Tibial nerve (tissue), 4 donors: ENCODE results near the gene SRGAP2B. TPM values are rescaled to one million over a fixed set of nuclear protein-coding genes. Genes with fewer than 3 reads are reported as not detected.
"Not testable (repeated sequence)": the region's sequence is repeated elsewhere in the genome, so short reads cannot be mapped to it uniquely, and the experiment has no call there.

Source experiments
- DNase-seq, 2 donors: peaks; one replicate each; pipeline ENCODE4 v3.0.0-alpha.2; 2019; ENCODE audit warnings: low spot score in 2 of 2
- H3K27ac ChIP-seq, 4 donors: fragments of 200-600 bp; sonication (generic) in 3 of 4; one replicate each; pipeline ENCODE4 v1.5.1; 2017 to 2019; ENCODE audit warnings: mild to moderate bottlenecking in 1 of 4
- H3K27me3 ChIP-seq, 2 donors: fragments of 200-600 bp; sonication (generic) in 1 of 2; one replicate each; pipeline versions ENCODE4 v1.5.1 to v1.6.0; 2017 to 2019
- H3K36me3 ChIP-seq, 3 donors: fragments of 200-600 bp; sonication (generic); one replicate each; pipeline ENCODE4 v1.5.1; 2018 to 2019
- H3K4me1 ChIP-seq, 4 donors: fragments of 200-600 bp; sonication (generic) in 3 of 4; one replicate each; pipeline ENCODE4 v1.5.1; 2017 to 2019
- H3K4me3 ChIP-seq, 4 donors: fragments of 200-600 bp; sonication (generic) in 3 of 4; one replicate each; pipeline ENCODE4 v1.5.1; 2017 to 2019; ENCODE audit warnings: mild to moderate bottlenecking in 1 of 4, moderate library complexity in 1 of 4
- H3K9me3 ChIP-seq, 4 donors: fragments of 200-600 bp; sonication (generic) in 3 of 4; one replicate each; pipeline ENCODE4 v1.5.1; 2017 to 2019
- WGBS, 2 donors: methylation state at CpG; one replicate each; pipeline ENCODE4 v1.1.5; 2018; 5-methylcytosine and 5-hydroxymethylcytosine counted together
- total RNA-seq, 4 donors: library from RNA; depleted of rRNA; stranded (reverse); fragments of >200 nt; gene quantifications; one replicate each; pipeline ENCODE4 v1.1.0, GENCODE V29; 2016

The SRGAP2B gene
- total RNA-seq, 4 donors from 2014 or later = 41.0 to 57.7 (median 53.0) TPM

DNA sequence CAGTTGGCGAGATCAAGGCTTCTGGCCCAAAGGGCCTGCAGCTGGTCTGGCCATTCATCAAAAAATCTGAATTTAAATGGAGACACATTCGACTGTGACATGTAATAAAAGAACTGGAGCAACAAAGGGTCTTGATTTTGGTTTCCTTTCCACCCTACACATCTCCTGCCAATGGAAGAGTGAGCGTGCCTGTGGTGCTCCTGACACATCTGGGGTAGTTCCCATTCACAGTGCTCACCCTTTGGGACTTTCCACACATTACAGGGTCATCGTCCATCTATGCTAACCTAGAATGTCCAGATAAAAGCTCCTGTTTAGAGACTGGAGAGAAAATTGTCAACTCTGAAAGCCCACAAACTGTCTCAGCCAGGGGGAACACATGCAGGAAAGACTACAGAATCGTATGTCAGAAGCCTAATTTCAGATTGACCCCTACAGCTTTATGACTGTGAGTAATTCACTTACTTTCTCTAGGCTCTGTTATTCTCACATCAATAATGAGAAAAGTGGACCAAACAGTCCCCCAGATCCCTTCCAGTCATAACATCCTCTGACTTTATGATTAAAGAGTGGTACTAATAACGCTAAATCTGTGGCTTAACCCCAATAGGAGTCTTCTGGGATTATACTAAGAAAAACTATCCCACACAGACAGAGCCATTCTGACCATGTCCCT, 46.8 kb downstream of the SRGAP2B start:
- not testable (repeated sequence) for H3K36me3 ChIP-seq, H3K9me3 ChIP-seq, H3K4me3 ChIP-seq, H3K4me1 ChIP-seq, H3K27ac ChIP-seq, DNase-seq, H3K27me3 ChIP-seq
- no CpG with 5 or more reads among the region's 6 CpGs for WGBS, 2 donors

DNA sequence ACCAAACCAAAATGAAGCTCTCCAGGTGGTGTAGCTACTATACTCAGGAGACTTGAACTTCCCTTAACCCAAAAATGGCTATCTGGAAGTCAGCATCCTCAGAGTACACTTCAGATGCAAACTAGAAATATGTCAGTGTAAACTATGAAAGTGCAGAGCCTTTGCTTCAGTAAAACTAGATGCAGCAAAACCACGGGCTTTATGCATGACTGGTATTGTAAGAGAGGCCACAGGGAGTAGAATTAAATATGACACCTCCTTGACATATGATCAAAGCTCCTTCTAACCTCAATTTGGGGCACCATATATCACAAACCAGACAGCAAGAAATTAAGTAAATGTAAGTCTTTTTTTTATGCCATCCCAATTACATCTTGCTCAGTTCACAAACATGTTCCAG, 47.6 kb downstream of the SRGAP2B start:
- not testable (repeated sequence) for H3K4me1 ChIP-seq, DNase-seq, H3K27me3 ChIP-seq, H3K4me3 ChIP-seq, H3K9me3 ChIP-seq, H3K27ac ChIP-seq, H3K36me3 ChIP-seq
- WGBS, 2 donors = no CpG with 5 or more reads among the region's 1 CpG

DNA sequence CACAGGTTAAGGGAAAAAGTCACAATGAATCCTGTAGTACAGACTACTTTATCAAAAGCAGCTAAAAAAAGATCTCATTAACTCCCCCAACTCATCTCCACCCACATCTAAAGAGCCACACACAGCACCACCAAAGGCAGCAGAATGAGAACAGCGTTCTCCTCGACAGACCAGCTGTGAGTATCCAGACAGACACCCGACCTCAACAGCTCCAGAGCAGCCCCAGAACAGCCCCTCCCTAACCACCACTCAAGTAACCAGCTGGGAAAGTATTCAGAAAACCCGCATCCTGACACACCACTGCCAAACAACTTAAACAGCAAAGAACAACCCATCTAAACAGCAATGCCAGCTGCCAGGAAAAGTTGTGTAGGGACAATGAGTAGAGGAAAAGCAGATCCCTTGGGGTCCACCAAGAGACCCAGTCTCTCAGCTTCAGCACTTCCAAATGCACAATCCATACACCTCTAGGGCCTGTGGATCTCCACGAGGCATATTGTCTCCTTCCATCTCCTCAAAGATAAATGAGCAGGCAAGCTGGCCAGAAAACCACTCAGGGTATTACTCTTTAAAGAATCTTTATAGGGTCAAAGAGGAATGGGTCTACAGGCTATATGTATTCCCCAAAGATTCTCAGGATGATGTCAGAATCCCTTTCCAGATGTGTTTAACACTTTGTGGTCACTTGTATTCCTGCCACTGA, 49.4 kb downstream of the SRGAP2B start:
- not testable (repeated sequence) for H3K36me3 ChIP-seq, DNase-seq, H3K4me3 ChIP-seq, H3K27ac ChIP-seq, H3K9me3 ChIP-seq, H3K4me1 ChIP-seq, H3K27me3 ChIP-seq
- no CpG with 5 or more reads among the region's 5 CpGs for WGBS, 2 donors

DNA sequence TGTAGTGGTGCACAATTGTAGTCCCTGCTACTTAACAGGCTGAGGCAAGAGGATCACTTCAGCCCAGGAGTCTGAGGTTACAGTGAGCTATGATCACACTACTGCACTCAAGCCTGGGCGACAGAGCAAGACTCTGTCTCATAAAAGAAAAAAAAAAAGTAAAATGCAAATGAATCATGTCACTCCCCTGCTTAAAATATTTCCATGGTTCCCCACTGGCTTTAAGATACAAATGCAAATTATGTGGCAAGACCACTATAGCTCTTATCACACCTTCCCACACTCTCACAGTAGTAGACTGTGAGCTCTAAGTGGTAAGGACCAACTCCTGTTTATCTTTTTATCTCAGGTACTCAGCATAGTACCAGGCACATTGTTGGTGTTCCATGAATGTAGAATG, 53.6 kb downstream of the SRGAP2B start:
- H3K27ac ChIP-seq, H3K4me1 ChIP-seq, H3K9me3 ChIP-seq, H3K4me3 ChIP-seq, DNase-seq, H3K27me3 ChIP-seq, H3K36me3 ChIP-seq: not testable (repeated sequence)
- WGBS, 2 donors = no CpG with 5 or more reads among the region's 1 CpG

DNA sequence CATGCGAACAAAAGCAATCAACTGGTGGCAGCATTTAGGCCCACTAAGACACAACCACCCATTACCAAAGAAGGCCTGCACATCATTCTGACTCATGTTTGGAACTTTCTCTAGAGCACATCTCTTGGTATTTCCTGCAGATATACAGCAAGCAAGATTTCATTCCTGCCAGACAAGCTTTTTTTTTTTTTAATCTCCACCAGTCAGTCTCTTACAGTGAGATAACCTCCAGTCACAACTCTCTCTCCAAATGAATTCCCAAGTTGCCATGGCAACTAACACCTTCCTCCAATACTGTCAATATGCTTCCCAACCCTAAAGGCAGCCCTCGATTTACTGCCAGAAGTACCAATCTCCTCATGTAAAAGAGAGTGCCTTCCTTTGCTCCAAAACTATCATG, 59.1 kb downstream of the SRGAP2B start:
- DNase-seq = not testable (repeated sequence)

DNA sequence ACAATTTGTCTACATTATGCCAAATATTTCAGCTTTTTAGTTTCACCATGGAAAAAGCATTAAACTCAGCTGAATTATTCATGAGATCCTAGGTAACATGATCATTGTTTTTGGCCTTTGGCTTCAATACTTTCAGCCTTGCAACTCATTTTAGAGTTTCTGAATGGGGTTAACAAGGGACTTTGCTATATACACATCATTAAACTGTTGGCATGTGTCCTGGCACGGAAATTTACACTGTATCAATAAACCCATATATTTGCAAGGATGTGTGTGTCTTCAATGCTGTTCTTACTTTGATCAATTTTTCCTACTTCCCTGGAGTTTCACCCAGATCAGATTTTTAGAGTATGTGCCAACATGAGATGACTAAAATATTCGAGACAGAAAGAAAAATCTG, 61.6 kb downstream of the SRGAP2B start:
- H3K9me3 ChIP-seq, DNase-seq, H3K27me3 ChIP-seq, H3K4me1 ChIP-seq, H3K4me3 ChIP-seq, H3K27ac ChIP-seq, H3K36me3 ChIP-seq: not testable (repeated sequence)
- WGBS, 2 donors = no CpG with 5 or more reads among the region's 2 CpGs

More for the DNA sequence above, 59.1 kb downstream of the SRGAP2B start:
- H3K27ac ChIP-seq, H3K4me3 ChIP-seq, H3K36me3 ChIP-seq, H3K27me3 ChIP-seq, H3K4me1 ChIP-seq, H3K9me3 ChIP-seq: not testable (repeated sequence)
- WGBS, 2 donors = 55 to 70% methylated on average over 2 of the region's 2 CpGs

DNA sequence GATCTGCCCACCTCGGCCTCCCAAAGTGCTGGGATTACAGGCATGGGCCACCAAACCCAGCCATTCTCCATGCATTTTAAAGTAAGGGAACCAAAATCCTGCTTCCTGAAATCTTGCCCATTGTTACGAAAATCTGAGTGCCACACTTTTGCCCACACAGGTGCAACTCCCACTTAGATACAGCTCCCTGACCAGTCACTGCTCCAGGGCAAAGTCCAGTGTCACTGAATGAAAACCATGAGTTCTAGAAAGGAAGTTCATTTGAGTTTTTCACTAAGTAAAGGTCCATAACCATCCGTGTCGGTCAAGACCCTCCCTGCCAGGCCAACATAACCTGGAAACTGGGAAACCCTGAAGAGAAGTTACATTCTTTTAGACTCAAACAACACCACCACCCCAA, 67.9 kb downstream of the SRGAP2B start:
- H3K4me1 ChIP-seq, H3K36me3 ChIP-seq, DNase-seq, H3K27me3 ChIP-seq, H3K9me3 ChIP-seq, H3K4me3 ChIP-seq, H3K27ac ChIP-seq: not testable (repeated sequence)
- WGBS, 2 donors = no CpG with 5 or more reads among the region's 4 CpGs

DNA sequence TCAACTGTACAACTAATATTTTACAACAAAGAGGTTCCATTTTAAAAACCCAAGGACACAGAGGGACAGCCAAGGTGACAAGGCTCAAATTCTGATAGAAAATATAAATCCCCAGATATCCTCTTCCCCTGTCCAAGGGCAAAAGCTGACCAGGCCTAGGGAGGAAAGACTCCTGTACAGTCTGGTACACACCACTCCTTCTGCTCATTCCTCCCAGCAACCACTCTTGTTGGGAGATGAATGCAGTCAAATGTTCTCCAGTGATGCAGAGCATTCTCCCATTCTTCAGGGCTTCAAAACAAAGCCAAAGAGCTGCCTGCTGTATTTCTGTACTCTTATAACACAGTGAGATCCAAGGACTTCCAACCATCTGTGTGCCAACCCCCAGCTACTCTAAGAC, 69.8 kb downstream of the SRGAP2B start:
- H3K4me1 ChIP-seq, H3K27ac ChIP-seq, H3K4me3 ChIP-seq, H3K27me3 ChIP-seq, DNase-seq, H3K9me3 ChIP-seq, H3K36me3 ChIP-seq: not testable (repeated sequence)

DNA sequence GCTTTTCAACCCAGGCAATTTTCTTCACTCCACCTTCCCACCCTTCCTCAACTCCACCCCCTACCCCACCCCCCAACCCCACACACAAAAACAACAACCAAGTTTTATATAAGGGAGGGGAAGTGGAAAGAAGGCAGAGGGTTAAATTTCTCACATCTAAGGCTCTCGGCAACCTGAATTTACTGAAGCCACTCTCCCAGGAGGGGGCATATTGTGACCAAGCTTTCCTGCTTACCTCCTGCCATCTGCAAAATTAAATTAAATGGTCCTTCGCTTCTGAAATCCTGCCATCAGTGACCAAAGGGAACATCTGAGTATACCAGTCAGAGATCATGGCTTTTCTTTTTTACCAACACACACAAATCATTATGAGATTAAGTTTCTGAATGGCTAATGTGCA, 72.9 kb downstream of the SRGAP2B start:
- H3K4me1 ChIP-seq = not testable (repeated sequence)
- 67% methylated on average over 1 of the region's 2 CpGs; no CpG with 5 or more reads in 1 of the 2 donors for WGBS, 2 donors

DNA sequence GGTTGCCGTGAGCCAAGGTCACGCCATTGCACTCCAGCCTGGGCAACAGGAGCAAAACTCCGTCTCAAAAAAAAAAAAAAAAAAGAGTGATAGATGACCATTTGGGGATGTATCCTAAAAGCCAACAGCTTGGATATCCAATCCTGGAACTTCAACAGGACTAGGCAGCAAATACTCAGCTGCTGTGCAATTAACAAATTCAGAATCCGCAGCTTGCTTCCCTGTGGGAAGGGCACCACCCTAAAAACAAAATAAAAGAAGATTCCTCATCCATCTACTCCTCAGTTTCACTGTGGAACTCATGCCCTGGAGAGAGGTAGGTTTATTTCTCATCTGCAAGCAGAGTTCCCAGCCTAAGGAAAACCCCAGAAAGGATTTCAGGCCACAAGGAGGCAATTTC, 73.4 kb downstream of the SRGAP2B start:
- WGBS, 2 donors = 67% methylated on average over 1 of the region's 4 CpGs; no CpG with 5 or more reads in 1 of the 2 donors
- H3K4me3 ChIP-seq, H3K27ac ChIP-seq, H3K36me3 ChIP-seq, H3K27me3 ChIP-seq, H3K9me3 ChIP-seq, DNase-seq, H3K4me1 ChIP-seq: not testable (repeated sequence)

More for the DNA sequence above, 72.9 kb downstream of the SRGAP2B start:
- H3K27ac ChIP-seq, H3K9me3 ChIP-seq, H3K27me3 ChIP-seq, DNase-seq, H3K4me3 ChIP-seq, H3K36me3 ChIP-seq: not testable (repeated sequence)

DNA sequence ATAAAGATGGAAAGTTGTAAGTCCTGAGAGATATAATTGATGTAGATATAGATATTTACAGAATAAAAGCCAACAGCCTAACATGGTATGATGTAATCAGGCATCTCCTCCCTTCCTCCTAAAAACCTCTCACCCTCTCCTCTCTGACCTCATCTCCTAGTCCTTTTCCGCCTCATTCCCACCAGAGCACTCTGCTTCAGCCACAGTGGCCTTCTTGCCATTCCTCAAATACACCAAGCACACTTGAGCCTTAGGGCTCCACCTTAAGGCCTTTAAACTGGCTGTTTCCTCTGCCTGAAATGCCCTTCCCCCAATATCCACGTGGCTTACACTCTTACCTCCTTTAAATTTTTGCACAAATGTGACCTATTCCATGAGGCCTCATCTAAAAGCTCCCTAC, 75.4 kb downstream of the SRGAP2B start:
- H3K36me3 ChIP-seq, H3K27me3 ChIP-seq, H3K27ac ChIP-seq, H3K4me1 ChIP-seq, H3K4me3 ChIP-seq, H3K9me3 ChIP-seq, DNase-seq: not testable (repeated sequence)
- WGBS, 2 donors = 59 to 61% methylated on average over 2 of the region's 2 CpGs

DNA sequence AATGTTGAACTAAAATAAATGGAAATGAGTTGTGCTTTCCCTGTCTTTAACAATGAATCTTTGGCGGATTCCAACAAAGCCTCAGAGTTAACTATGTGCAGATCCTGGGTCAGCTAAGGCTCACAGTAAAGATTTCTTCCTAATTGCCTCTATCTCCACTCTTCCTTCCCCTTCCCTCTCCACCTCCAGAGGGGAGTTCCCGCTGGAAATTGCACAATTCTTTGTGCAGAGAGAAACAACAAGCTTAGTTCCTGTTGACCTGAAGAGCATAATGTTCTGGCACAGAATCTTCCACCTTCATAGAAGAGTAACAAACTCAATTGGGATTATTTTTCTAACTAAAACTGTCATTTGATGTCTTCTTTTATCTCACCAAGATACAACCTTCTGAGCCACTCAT, 77.4 kb downstream of the SRGAP2B start:
- not testable (repeated sequence) for H3K27me3 ChIP-seq, H3K9me3 ChIP-seq, H3K27ac ChIP-seq, H3K4me3 ChIP-seq, DNase-seq, H3K4me1 ChIP-seq, H3K36me3 ChIP-seq
- 14 to 50% methylated on average over 1 to 2 of the region's 2 CpGs for WGBS, 2 donors

DNA sequence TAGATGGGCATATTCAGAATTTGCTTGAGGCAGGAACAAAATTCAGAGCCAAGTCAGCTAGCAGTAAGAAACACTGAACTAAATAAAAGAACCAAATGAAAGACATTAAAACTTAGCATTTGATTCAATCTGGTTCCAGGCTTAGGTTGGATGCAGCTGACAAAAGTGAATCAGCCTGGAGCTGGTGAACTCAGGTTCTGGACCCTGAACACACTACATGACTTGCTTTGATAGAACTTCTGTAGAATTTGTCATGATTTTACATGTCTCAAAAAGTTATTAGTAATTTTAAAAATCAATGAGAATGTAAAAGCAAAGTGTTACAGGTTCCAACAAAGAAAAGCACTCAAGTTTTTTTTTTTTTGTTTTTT, 78.7 kb downstream of the SRGAP2B start:
- not testable (repeated sequence) for DNase-seq, H3K36me3 ChIP-seq, H3K27me3 ChIP-seq, H3K4me1 ChIP-seq, H3K27ac ChIP-seq, H3K9me3 ChIP-seq, H3K4me3 ChIP-seq

DNA sequence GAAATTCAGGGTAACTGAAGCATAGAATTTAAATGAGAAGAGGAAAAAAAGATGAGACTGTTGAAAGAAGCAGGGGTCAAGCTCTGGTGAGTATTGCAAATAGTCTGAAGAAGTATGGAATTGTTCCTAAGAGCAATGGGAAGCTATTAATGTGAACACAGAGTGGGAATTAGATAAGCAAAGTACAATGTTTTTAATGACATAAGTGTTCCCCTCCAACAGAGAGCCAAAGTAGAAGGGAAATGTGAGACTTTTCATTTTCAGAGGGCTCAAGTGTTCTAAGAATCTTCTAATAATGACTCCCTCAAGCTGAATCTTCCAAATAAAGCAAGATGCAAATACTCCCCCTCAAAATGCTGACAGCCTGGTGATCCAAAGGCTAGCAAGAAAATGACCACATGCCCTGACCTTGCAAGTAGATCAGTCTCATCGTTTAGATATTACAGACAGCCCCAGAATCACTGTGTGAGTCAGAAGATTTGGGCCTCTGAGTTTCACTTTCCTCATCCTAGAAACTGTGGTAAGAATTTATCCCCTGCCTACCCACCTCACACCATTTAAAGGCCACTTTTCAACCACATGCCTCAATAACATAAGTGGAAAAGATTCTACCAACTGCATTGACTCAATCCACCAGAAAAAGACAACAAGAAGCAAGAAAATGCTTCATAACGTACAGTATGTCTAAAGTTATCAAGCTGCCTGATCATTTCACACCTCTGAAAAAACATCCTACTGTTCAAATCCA, 79.2 kb downstream of the SRGAP2B start:
- H3K27me3 ChIP-seq, H3K27ac ChIP-seq, H3K36me3 ChIP-seq, H3K4me1 ChIP-seq, H3K4me3 ChIP-seq, H3K9me3 ChIP-seq, DNase-seq: not testable (repeated sequence)
- no CpG with 5 or more reads among the region's 2 CpGs for WGBS, 2 donors
